GM12874 (cell line): ENCODE measurements around the gene ZC3H14.

Source experiments
- TF ChIP-seq, protein P1 (sequence below): IDR thresholded peaks from 2 replicates; pipeline ENCODE4 v1.5.1; 2011; ENCODE audit warnings: low read depth, mild to moderate bottlenecking, control low read depth, low read length, moderate library complexity; ENCODE audit not compliant: insufficient read depth

Gene ZC3H14

DNA sequence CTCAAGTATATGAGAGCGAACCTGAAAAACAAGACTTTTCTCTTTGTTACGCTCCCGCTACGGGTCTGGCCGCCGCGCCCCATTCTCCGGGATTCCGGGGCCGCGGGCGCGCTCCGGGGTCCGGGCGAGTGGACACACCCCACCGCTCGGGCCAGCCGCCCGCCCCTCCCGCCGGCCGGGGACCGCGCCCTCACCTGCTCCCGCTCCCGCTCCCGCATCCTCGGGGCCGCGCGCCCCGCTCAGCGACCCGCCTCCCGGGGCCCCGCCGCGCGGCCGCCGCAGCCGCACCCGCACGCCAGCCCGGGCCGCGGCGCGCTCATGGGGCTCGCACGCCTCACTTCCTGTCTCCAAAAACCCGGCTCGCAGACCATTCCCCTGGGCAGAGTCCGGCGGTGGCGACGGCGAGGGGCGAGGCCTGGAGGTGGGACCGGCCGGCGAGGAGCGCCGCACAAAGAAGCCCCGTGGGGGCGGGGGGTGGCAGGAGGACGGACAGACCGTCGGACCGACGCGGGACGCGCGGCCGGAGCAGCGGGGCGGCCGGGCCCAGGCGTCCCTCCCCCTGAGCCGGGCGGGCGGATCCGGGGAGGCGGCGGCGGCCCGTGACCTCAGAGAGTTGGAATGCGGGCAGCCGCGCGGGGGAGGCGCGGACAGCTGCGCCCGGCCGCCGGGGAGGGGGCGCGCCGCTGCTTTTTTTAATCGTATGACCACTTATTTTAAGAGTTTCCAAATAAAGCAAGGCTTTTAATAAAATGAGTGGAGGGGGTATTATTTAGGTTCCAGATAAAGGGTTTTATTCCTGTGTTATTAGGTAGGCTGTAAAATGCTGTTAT, 8.2 kb upstream of the ZC3H14 start, which contains the start of gene PTPN21:
PTPN21 (minus strand) TSS at position 551 of the 830 bp plus-strand sequence. CDS start 4,590 bp downstream, outside the sequence.
- TF ChIP-seq, protein P1, sequence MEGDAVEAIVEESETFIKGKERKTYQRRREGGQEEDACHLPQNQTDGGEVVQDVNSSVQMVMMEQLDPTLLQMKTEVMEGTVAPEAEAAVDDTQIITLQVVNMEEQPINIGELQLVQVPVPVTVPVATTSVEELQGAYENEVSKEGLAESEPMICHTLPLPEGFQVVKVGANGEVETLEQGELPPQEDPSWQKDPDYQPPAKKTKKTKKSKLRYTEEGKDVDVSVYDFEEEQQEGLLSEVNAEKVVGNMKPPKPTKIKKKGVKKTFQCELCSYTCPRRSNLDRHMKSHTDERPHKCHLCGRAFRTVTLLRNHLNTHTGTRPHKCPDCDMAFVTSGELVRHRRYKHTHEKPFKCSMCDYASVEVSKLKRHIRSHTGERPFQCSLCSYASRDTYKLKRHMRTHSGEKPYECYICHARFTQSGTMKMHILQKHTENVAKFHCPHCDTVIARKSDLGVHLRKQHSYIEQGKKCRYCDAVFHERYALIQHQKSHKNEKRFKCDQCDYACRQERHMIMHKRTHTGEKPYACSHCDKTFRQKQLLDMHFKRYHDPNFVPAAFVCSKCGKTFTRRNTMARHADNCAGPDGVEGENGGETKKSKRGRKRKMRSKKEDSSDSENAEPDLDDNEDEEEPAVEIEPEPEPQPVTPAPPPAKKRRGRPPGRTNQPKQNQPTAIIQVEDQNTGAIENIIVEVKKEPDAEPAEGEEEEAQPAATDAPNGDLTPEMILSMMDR: no peak

DNA sequence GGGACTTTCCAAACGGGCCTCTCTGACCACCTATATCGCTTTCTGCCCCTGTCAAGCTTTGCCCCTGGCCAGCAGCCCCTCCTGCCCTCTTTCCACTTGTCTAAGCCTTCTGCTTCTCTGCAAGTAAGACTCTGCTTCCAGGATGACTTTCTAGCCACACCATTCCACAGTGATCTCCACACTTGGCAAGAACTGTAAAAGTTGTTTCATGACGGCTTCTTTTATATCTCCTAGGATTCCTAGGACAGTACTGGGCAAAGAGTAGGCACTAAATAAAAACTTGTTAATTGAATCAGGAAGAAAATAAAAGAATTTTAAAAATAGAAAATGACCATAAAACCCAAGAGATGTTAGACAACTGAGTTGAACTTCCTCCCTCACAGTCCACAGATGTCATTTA, 6.3 kb upstream of the ZC3H14 start:
- TF ChIP-seq, protein P1: no peak

DNA sequence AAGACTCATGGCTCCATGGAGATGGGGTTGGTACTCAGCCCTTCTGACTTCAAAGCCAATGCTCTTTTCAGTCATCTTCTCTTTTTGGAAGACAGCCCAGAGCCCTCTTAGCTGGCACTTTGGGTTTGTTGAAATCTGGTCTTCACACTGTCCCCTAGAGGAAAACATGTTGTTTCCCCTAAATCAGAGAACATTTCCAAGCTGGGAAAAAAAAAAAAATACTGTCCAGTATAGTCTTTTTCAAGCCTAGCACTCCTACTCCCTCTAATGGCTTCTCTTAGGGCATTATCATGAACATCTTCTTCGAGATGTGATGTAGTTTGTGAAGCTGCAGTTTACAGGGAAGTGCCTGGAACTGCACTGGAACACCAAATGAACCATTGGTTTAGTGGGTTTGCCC, 3.0 kb upstream of the ZC3H14 start:
- TF ChIP-seq, protein P1: 0 out of 2 replicates have a peak, but pooled peaks have one; percentile 6

DNA sequence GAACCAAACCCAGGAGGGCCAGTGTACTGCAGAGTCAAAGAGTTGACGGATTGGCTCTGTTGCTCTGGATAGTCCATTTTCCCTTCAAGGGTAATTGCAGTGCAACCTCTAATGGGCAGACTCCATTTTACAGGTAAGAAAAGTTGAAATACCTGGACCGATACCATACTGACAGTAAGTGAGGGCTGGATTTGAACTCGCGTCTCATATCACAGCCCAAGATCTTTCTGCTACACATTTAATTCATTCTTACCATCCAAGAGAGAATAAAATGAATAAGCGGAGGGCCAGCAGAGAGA, 356 bp upstream of the ZC3H14 start:
- TF ChIP-seq, protein P1: no peak

DNA sequence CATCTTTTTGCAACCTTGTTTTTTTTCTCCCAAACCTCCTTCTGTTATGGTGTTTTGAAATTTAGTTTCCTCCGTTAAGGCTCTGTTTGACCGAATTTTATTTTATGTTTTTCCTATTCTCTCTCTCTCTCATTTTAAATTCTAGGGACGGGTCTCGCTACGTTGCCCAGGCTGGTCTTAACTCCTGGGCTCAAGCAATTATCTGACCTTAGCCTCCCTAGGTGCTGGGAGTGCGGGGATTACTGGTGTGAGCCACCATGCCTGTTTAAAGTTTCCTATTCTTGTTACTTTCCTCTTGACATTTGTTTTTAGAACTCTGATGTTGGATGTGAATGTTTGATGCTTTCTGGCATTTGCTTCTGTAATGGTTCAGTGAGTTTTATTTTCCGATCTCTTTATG, 1.0 kb downstream of the ZC3H14 start:
- TF ChIP-seq, protein P1: no peak

DNA sequence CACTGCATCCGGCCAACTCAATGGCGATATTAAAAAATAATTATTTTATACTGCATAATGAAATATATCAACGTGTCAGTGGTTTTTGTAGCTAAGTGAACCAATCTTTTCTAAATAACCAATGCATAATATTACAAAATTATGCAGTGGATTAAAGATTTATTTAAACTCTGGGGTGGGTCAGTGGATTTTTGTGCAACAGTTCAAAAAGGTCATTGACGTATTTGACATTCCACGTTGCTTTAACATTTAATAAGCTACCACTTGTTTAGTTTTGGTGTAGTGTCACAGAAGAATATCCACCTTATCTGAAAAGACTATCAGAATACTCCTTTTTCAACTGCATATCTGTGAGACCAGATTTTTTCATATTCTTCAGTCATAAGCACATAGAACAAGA, 2.6 kb downstream of the ZC3H14 start:
- TF ChIP-seq, protein P1: no peak

DNA sequence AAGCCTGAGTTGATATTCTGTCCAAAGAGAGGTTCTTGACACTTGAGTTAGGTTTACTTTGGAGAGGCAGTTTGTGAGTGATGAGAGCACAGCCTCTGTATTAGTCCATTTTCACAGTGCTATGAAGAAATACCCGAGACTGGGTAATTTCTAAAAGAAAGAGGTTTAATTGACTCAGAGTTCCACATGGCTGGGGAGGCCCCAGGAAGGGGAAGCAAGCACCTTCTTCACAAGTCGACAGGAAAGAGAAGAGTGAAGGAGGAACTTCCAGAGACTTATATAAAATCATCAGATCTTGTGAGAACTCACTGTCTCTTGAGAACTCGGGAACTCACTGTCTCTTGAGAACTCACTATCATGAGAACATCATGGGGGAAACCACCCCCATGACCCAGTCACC, 5.4 kb downstream of the ZC3H14 start:
- TF ChIP-seq, protein P1: no peak

DNA sequence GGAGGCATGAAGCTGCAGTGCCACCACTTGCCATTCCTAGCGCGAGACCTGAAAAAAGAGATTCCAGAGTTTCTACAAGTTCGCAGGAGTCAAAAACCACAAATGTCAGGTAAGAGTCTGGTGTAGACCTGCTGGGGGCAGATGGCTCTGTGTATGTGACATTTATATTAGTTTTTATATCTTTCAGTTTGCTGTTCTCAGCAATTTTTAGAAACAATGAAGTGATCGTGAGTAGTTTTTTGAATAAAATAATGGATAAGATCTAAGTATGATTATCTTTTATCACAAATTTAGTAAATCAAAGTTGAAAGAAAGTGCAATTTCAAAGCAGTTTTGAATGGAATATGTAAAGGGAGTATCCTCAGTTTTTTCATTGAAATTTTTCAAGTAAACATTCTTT, 9.3 kb downstream of the ZC3H14 start:
- TF ChIP-seq, protein P1: no peak
